HCT116 (cell line): ENCODE results near the gene FOXF1. TPM values are rescaled to one million over a fixed set of nuclear protein-coding genes. Genes with fewer than 3 reads are reported as not detected.

Source experiments
- ATAC-seq: fragments of 200-7000 bp; cut with Tn5 transposase; 2 replicates; pipeline ENCODE4 v1.9.1; 2020; ENCODE audit warnings: mild to moderate bottlenecking, moderate library complexity
- BruUV-seq: library from RNA; stranded (reverse); fragments of 400-500 nt; replicated peaks from 2 replicates; lab custom pipeline; 2021; lab: Mats Ljungman, UMichigan
- CTCF ChIA-PET: fragments of 300-600 bp; sonication (Branson Sonifier 250); formaldehyde crosslinking; loops from one replicate; lab custom pipeline; 2021; ENCODE audit warnings: antibody characterized with exemption; lab: Charles Lee
- POLR2A ChIA-PET: fragments of 300-600, 350-600 bp; sonication (Branson Sonifier 250); formaldehyde crosslinking; loops from one replicate; lab custom pipeline; 2021; ENCODE audit warnings: antibody characterized with exemption; lab: Charles Lee
- RAD21 ChIA-PET, 2 experiments: fragments of 300-600 bp; sonication (Branson Sonifier 250); formaldehyde crosslinking; loops; one replicate each; lab custom pipeline; 2023; ENCODE audit warnings: low total read pairs in 2 of 2; ENCODE audit not compliant: uncharacterized antibody in 2 of 2, unreplicated experiment in 2 of 2, low non-redundant PET in 1 of 2; lab: Charles Lee
- DNase-seq: peaks from one replicate; pipeline ENCODE4 v3.0.0-alpha.2; 2010; ENCODE audit warnings: low read depth, low spot score
- H2AFZ ChIP-seq: fragments of 200-600 bp; shearing (Covaris generic), sonication (generic); 2 replicates; pipeline ENCODE4 v1.6.1; 2017; ENCODE audit warnings: low read depth, mixed run types, mixed read lengths, antibody characterized with exemption, low read length; ENCODE audit not compliant: poor library complexity, severe bottlenecking
- H3K27ac ChIP-seq: 2 replicates; pipeline ENCODE4 v1.5.1; 2012; ENCODE audit warnings: low read depth, low read length
- H3K27me3 ChIP-seq: fragments of 200-600 bp; sonication (generic); 2 replicates; pipeline ENCODE4 v1.6.1; 2016; ENCODE audit warnings: mixed run types, low read length, mixed read lengths; ENCODE audit not compliant: insufficient read depth
- H3K36me3 ChIP-seq, 2 experiments: fragments of 200-500 bp in 1 of 2; fragments of 200-600 bp in 1 of 2; sonication (Bioruptor generic) in 1 of 2; sonication (generic) in 1 of 2; 2 replicates each; pipeline versions ENCODE4 v1.5.1 to v1.6.1; 2014 to 2016; ENCODE audit warnings: low read length in 2 of 2, inconsistent platforms in 1 of 2, mixed read lengths in 1 of 2, mixed run types in 1 of 2; ENCODE audit not compliant: insufficient read depth in 2 of 2, control insufficient read depth in 1 of 2
- H3K4me1 ChIP-seq, 2 experiments: fragments of 200-600 bp in 1 of 2; sonication (generic) in 1 of 2; 2 replicates each; pipeline versions ENCODE4 v1.5.1 to v1.6.1; 2012 to 2017; ENCODE audit warnings: low read length in 2 of 2, inconsistent platforms in 1 of 2, mild to moderate bottlenecking in 1 of 2, mixed read lengths in 1 of 2, mixed run types in 1 of 2, moderate library complexity in 1 of 2; ENCODE audit not compliant: insufficient read depth in 2 of 2, control insufficient read depth in 1 of 2
- H3K4me2 ChIP-seq: fragments of 200-600 bp; sonication (generic); 2 replicates; pipeline ENCODE4 v1.6.1; 2017; ENCODE audit warnings: mixed run types, low read length, mixed read lengths
- H3K4me3 ChIP-seq, 2 experiments: fragments of 200-600 bp in 1 of 2; sonication (generic) in 1 of 2; replicated peaks in 1 of 2; 2 replicates each; pipeline ENCODE4 v1.5.1; 2011 to 2016; ENCODE audit warnings: low read length in 2 of 2, control low read depth in 1 of 2, low read depth in 1 of 2, mild to moderate bottlenecking in 1 of 2, mixed read lengths in 1 of 2, mixed run types in 1 of 2
- H3K79me2 ChIP-seq: fragments of 200-600 bp; sonication (generic); 2 replicates; pipeline ENCODE4 v1.6.1; 2017; ENCODE audit warnings: mild to moderate bottlenecking, mixed run types, low read length, moderate library complexity, mixed read lengths; ENCODE audit not compliant: insufficient read depth
- H3K9ac ChIP-seq: fragments of 200-600 bp; sonication (generic); 2 replicates; pipeline ENCODE4 v1.6.1; 2016; ENCODE audit warnings: low read length, mixed read lengths
- H3K9me2 ChIP-seq: fragments of 200-600 bp; sonication (generic), shearing (Covaris generic); 2 replicates; pipeline ENCODE4 v1.6.1; 2017; ENCODE audit warnings: mixed run types, mild to moderate bottlenecking, moderate library complexity; ENCODE audit not compliant: insufficient read depth
- H3K9me3 ChIP-seq, 2 experiments: fragments of 200-500 bp in 1 of 2; fragments of 200-600 bp in 1 of 2; sonication (Bioruptor generic) in 1 of 2; sonication (generic) in 1 of 2; 2 replicates each; pipeline ENCODE4 v1.6.1; 2014 to 2017; ENCODE audit warnings: low read length in 2 of 2, mixed read lengths in 2 of 2, inconsistent platforms in 1 of 2, low read depth in 1 of 2, mild to moderate bottlenecking in 1 of 2, mixed run types in 1 of 2, moderate library complexity in 1 of 2; ENCODE audit not compliant: control insufficient read depth in 1 of 2, insufficient read depth in 1 of 2
- H4K20me1 ChIP-seq: fragments of 200-600 bp; sonication (generic), shearing (Covaris generic); 2 replicates; pipeline ENCODE4 v1.6.1; 2017; ENCODE audit warnings: mixed run types, mild to moderate bottlenecking, moderate library complexity; ENCODE audit not compliant: insufficient read depth
- ATF3 ChIP-seq: IDR thresholded peaks from 2 replicates; pipeline ENCODE4 v1.6.1; 2012
- CBX3 ChIP-seq: IDR thresholded peaks from 2 replicates; pipeline ENCODE4 v1.6.1; 2012; ENCODE audit warnings: low read depth
- CEBPB ChIP-seq: IDR thresholded peaks from 2 replicates; pipeline ENCODE4 v1.6.1; 2012; ENCODE audit warnings: low read depth
- EGR1 ChIP-seq: IDR thresholded peaks from 2 replicates; pipeline ENCODE4 v1.6.1; 2012; ENCODE audit warnings: low read depth
- ELF1 ChIP-seq: IDR thresholded peaks from 2 replicates; pipeline ENCODE4 v1.6.1; 2012; ENCODE audit warnings: low read depth, borderline replicate concordance
- EZH2 ChIP-seq: fragments of 200-600 bp; sonication (generic); IDR thresholded peaks from 2 replicates; pipeline ENCODE4 v1.6.1; 2017; ENCODE audit warnings: antibody characterized with exemption, mixed run types
- EZH2phosphoT487 ChIP-seq: fragments of 200-600 bp; IDR thresholded peaks from 2 replicates; pipeline ENCODE4 v1.6.1; 2018; ENCODE audit warnings: antibody characterized with exemption, borderline replicate concordance
- POLR2A ChIP-seq: IDR thresholded peaks from 2 replicates; pipeline ENCODE4 v1.7.0; 2011; ENCODE audit warnings: borderline replicate concordance; ENCODE audit not compliant: insufficient read depth, insufficient read length; ENCODE audit errors: extremely low read depth
- POLR2AphosphoS5 ChIP-seq: IDR thresholded peaks from 2 replicates; pipeline ENCODE4 v1.6.1; 2011; ENCODE audit warnings: mild to moderate bottlenecking, low read depth, low read length, moderate library complexity
- RAD21 ChIP-seq: IDR thresholded peaks from 2 replicates; pipeline ENCODE4 v1.6.1; 2012; ENCODE audit warnings: low read depth, mild to moderate bottlenecking
- SIN3A ChIP-seq: IDR thresholded peaks from 2 replicates; pipeline ENCODE4 v1.6.1; 2012; ENCODE audit warnings: low read depth
- SP1 ChIP-seq: IDR thresholded peaks from 2 replicates; pipeline ENCODE4 v1.6.1; 2012; ENCODE audit warnings: low read depth
- TCF7L2 ChIP-seq: IDR thresholded peaks from 2 replicates; pipeline ENCODE4 v1.7.0; 2011; ENCODE audit warnings: borderline replicate concordance, inconsistent platforms; ENCODE audit not compliant: insufficient read depth, insufficient read length; ENCODE audit errors: extremely low read depth
- YY1 ChIP-seq: IDR thresholded peaks from 2 replicates; pipeline ENCODE4 v1.6.1; 2011; ENCODE audit warnings: low read length, low read depth, moderate library complexity, mild to moderate bottlenecking; ENCODE audit not compliant: insufficient replicate concordance; ENCODE audit errors: extremely low read depth
- ZFX ChIP-seq: fragments of 450-650 bp; IDR thresholded peaks from 2 replicates; pipeline ENCODE4 v1.6.1; 2017
- ZNF274 ChIP-seq: fragments of 200-500 bp; sonication (Bioruptor generic); IDR thresholded peaks from 2 replicates; pipeline ENCODE4 v1.6.1; 2014; ENCODE audit warnings: mild to moderate bottlenecking, low read depth, low read length, inconsistent platforms
- intact Hi-C: fragments of 100-400 bp; cut with micrococcal nuclease; formaldehyde crosslinking; loops from 2 replicates; pipeline ENCODE4 v1.10.0; 2022
- total RNA-seq: library from RNA; stranded (reverse); gene quantifications from one replicate; pipeline ENCODE4 v1.2.1, GENCODE V29; 2021; ENCODE audit not compliant: unreplicated experiment
- TF ChIP-seq, protein P1 (sequence below): IDR thresholded peaks from 2 replicates; pipeline ENCODE4 v1.6.1; 2012

FOXF1 gene
- total RNA-seq, 1 experiment from 2014 or later, result 2.4 TPM

GRCh38 chr16:86522634-86523033 lies 12.3 kb downstream of the FOXF1 start:
- Histone ChIP-seq H3K4me2 (no peak overlapping the region), H2AFZ (no peak overlapping the region), H3K4me1 (peaks cover 4 to 16% of the 10 kb centered on the region in 2 experiments; a peak in 3 of 4 replicates), H3K4me3 (no peak overlapping the region), H3K36me3 (no peaks in the 10 kb centered on the region), H3K79me2 (no peaks in the 10 kb centered on the region), H4K20me1 (no peaks in the 10 kb centered on the region), H3K27me3 (no peaks in the 10 kb centered on the region), H3K27ac (no peak overlapping the region), H3K9me2 (no peaks in the 10 kb centered on the region), H3K9me3 (no peaks in the 10 kb centered on the region), H3K9ac (no peak overlapping the region)
- BruUV-seq, result no TSS peak
- ChIA-PET POLR2A (no interaction called here), RAD21 (no interaction called here), CTCF (no interaction called here)
- no peak for ATAC-seq
- DNase-seq, result no peak
- intact Hi-C loops, result no loop called here
- TF ChIP-seq ZFX, result no peak
- TF ChIP-seq SP1, result no peak
- TF ChIP-seq EGR1, result no peak
- no peak for TF ChIP-seq EZH2
- TF ChIP-seq, protein P1, sequence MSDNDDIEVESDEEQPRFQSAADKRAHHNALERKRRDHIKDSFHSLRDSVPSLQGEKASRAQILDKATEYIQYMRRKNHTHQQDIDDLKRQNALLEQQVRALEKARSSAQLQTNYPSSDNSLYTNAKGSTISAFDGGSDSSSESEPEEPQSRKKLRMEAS, result no peak
- TF ChIP-seq POLR2AphosphoS5, result no peak
- TF ChIP-seq ZNF274, result no peak
- no peak for TF ChIP-seq ATF3
- no peak for TF ChIP-seq EZH2phosphoT487
- TF ChIP-seq ELF1, result no peak
- no peak for TF ChIP-seq RAD21
- TF ChIP-seq POLR2A, result no peak
- TF ChIP-seq YY1, result no peak
- no peak for TF ChIP-seq SIN3A
- TF ChIP-seq CEBPB, result no peak
- no peak for TF ChIP-seq CBX3
- TF ChIP-seq TCF7L2, result no peak
